Measurements from ENCODE around the gene SYT15B.
"Not testable (repeated sequence)": the region's sequence is repeated elsewhere in the genome, so short reads cannot be mapped to it uniquely, and the experiment has no call there.

Gene SYT15B

GRCh38 chr10:47763554-47764175 is at the start of gene SYT15B:
Gene SYT15B, minus strand, starts transcription at chr10:47763592. Its CDS starts 952 bp downstream, at chr10:47762640.
- H3K4me1 ChIP-seq (ENCODE audit: control insufficient read depth in 1 of 2, insufficient read depth in 2 of 2, low read length in 2 of 2); H3K27ac ChIP-seq (ENCODE audit: low read length); H3K27me3 ChIP-seq (ENCODE audit: low read depth, low read length); H3K4me3 ChIP-seq (ENCODE audit: low read depth in 1 of 2, low read length in 2 of 2); H3K9me3 ChIP-seq (ENCODE audit: control insufficient read depth in 1 of 2, low read length in 2 of 2); H3K36me3 ChIP-seq (ENCODE audit: control insufficient read depth in 1 of 2, insufficient read depth in 2 of 2, low read length in 2 of 2): not testable (repeated sequence)

- H3K27me3 ChIP-seq (ENCODE audit: low read depth, low read length); H3K9me3 ChIP-seq (ENCODE audit: control insufficient read depth in 1 of 2, low read length in 2 of 2); H3K4me1 ChIP-seq (ENCODE audit: control insufficient read depth in 1 of 2, insufficient read depth in 2 of 2, low read length in 2 of 2); H3K27ac ChIP-seq (ENCODE audit: low read length); H3K36me3 ChIP-seq (ENCODE audit: control insufficient read depth in 1 of 2, insufficient read depth in 2 of 2, low read length in 2 of 2); H3K4me3 ChIP-seq (ENCODE audit: low read depth in 1 of 2, low read length in 2 of 2): not testable (repeated sequence)
Measured at GRCh38 chr10:47779590-47779989, 16.2 kb upstream of the SYT15B start.

DNA sequence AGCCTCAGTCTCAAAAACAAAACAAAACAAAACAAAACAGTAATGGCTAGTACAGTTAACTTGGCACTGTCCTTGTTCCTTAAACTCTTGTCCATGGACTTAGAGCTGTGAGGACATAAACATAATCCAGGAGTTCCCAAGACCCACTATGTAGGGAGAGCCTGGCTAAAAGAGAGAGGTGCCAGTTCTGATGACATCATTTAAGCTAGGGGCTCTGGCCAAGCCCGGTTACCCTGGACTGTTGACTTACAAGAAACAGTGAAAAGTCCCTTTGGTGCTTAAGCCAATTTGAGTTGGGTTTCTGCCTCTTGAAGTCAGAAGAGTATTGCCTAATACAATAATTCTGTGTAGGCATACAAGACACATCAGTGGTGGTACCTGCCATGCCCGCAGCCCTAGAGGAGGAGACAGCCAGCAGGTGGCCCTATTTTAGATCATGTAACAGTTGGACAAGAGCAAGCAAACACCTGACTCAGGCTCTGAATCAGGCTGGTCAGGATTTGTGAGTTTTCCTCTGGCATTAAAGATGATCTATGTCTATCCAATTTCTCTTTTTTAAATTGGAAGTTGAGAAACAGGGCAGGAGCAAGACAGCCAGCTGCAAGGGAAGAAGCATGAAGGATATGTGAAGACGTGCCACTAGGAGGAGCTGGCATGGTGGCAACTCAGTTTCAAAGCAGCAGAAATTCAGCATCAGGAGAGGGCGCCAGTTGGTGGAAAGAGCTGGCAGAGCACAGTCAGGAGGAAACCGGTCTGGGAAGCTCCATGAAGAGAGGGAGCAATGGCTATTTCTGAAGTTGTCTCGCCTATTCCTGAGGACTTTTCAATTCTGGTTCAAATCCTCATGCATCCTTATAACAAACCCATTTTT is 12.2 kb upstream of the SYT15B start:
- not testable (repeated sequence) for H3K27me3 ChIP-seq (ENCODE audit: low read depth, low read length); H3K36me3 ChIP-seq (ENCODE audit: control insufficient read depth in 1 of 2, insufficient read depth in 2 of 2, low read length in 2 of 2); H3K4me3 ChIP-seq (ENCODE audit: low read depth in 1 of 2, low read length in 2 of 2); H3K27ac ChIP-seq (ENCODE audit: low read length); H3K9me3 ChIP-seq (ENCODE audit: control insufficient read depth in 1 of 2, low read length in 2 of 2); H3K4me1 ChIP-seq (ENCODE audit: control insufficient read depth in 1 of 2, insufficient read depth in 2 of 2, low read length in 2 of 2)

- not testable (repeated sequence) for H3K4me3 ChIP-seq (ENCODE audit: low read depth in 1 of 2, low read length in 2 of 2); H3K9me3 ChIP-seq (ENCODE audit: control insufficient read depth in 1 of 2, low read length in 2 of 2); H3K27me3 ChIP-seq (ENCODE audit: low read depth, low read length); H3K36me3 ChIP-seq (ENCODE audit: control insufficient read depth in 1 of 2, insufficient read depth in 2 of 2, low read length in 2 of 2); H3K4me1 ChIP-seq (ENCODE audit: control insufficient read depth in 1 of 2, insufficient read depth in 2 of 2, low read length in 2 of 2); H3K27ac ChIP-seq (ENCODE audit: low read length)
Measured at GRCh38 chr10:47770745-47771144, 7.4 kb upstream of the SYT15B start.

- H3K27me3 ChIP-seq (ENCODE audit: low read depth, low read length); H3K9me3 ChIP-seq (ENCODE audit: control insufficient read depth in 1 of 2, low read length in 2 of 2); H3K27ac ChIP-seq (ENCODE audit: low read length); H3K36me3 ChIP-seq (ENCODE audit: control insufficient read depth in 1 of 2, insufficient read depth in 2 of 2, low read length in 2 of 2); H3K4me1 ChIP-seq (ENCODE audit: control insufficient read depth in 1 of 2, insufficient read depth in 2 of 2, low read length in 2 of 2); H3K4me3 ChIP-seq (ENCODE audit: low read depth in 1 of 2, low read length in 2 of 2): not testable (repeated sequence)
Measured at GRCh38 chr10:47768578-47769115, 5.3 kb upstream of the SYT15B start.

DNA sequence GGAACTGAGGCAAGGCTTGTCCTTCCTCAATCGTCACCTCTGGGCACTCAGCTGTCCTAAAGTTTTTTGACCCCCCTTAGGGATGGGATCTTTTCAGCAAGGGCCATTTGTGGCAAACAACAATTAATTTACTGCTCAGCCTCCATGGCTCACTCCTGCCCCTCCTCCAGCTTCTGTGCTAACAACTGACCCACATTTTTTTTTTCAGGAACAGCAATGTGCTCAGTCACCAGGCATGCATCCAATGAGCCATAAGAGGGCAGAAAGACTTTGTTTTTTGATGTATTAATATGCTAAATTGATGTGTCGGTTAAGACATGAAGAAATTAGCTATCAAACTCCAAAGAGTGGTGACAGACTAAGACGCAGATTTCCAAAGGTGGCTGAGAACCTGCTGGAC is 4.7 kb upstream of the SYT15B start:
- not testable (repeated sequence) for H3K27me3 ChIP-seq (ENCODE audit: low read depth, low read length); H3K27ac ChIP-seq (ENCODE audit: low read length); H3K9me3 ChIP-seq (ENCODE audit: control insufficient read depth in 1 of 2, low read length in 2 of 2); H3K4me1 ChIP-seq (ENCODE audit: control insufficient read depth in 1 of 2, insufficient read depth in 2 of 2, low read length in 2 of 2); H3K4me3 ChIP-seq (ENCODE audit: low read depth in 1 of 2, low read length in 2 of 2); H3K36me3 ChIP-seq (ENCODE audit: control insufficient read depth in 1 of 2, insufficient read depth in 2 of 2, low read length in 2 of 2)

DNA sequence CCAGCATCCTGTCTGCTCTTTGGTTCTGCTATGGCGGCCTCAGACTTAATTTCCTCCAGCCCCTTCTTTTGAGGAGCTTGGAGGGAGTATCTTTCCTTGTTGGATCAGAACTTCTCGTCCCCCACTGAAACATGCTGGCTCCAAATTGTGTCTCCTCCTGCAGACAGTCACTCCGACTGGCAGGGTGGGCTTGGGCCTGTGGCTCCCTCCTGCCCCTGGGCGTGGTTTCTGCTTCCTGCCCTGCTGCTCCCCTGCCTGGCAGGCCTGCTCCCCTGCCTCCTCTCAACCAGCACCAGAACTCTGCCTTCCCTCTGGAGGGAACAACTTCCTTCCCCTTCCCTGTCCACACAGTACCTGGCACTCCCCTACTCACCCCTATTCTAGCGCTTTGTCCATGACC is 3.8 kb upstream of the SYT15B start:
- not testable (repeated sequence) for H3K36me3 ChIP-seq (ENCODE audit: control insufficient read depth in 1 of 2, insufficient read depth in 2 of 2, low read length in 2 of 2); H3K27me3 ChIP-seq (ENCODE audit: low read depth, low read length); H3K4me1 ChIP-seq (ENCODE audit: control insufficient read depth in 1 of 2, insufficient read depth in 2 of 2, low read length in 2 of 2)

GRCh38 chr10:47765232-47765631 is 1.8 kb upstream of the SYT15B start:
- not testable (repeated sequence) for H3K27ac ChIP-seq (ENCODE audit: low read length); H3K4me1 ChIP-seq (ENCODE audit: control insufficient read depth in 1 of 2, insufficient read depth in 2 of 2, low read length in 2 of 2); H3K4me3 ChIP-seq (ENCODE audit: low read depth in 1 of 2, low read length in 2 of 2); H3K9me3 ChIP-seq (ENCODE audit: control insufficient read depth in 1 of 2, low read length in 2 of 2); H3K36me3 ChIP-seq (ENCODE audit: control insufficient read depth in 1 of 2, insufficient read depth in 2 of 2, low read length in 2 of 2); H3K27me3 ChIP-seq (ENCODE audit: low read depth, low read length)

More for the DNA sequence above, 3.8 kb upstream of the SYT15B start:
- H3K4me3 ChIP-seq (ENCODE audit: low read depth in 1 of 2, low read length in 2 of 2); H3K27ac ChIP-seq (ENCODE audit: low read length); H3K9me3 ChIP-seq (ENCODE audit: control insufficient read depth in 1 of 2, low read length in 2 of 2): not testable (repeated sequence)

GRCh38 chr10:47762674-47763553 is 478 bp downstream of the SYT15B start:
- H3K27ac ChIP-seq (ENCODE audit: low read length): not testable (repeated sequence)

DNA sequence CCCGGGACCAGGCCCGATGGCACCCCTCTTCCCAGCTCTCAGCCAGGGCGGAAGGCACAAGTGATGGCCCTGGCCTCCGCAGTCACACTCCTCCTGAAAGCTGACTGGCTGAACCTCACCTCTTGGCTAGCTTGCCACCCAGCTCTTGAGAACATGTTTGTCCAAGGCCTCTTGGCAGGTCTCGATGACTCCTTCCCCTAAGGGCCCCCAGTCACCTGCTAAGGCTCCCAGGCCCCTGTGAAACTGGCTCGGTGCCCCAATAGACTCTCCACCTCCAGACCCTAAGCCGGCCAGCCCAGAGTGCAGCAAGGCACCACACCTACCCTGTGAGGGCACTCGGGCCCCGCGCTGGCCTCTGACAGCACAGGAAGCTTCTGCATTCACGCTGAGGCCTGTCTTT is 4.5 kb downstream of the SYT15B start:
- H3K27ac ChIP-seq (ENCODE audit: low read length); H3K4me3 ChIP-seq (ENCODE audit: low read depth in 1 of 2, low read length in 2 of 2); H3K9me3 ChIP-seq (ENCODE audit: control insufficient read depth in 1 of 2, low read length in 2 of 2); H3K27me3 ChIP-seq (ENCODE audit: low read depth, low read length); H3K4me1 ChIP-seq (ENCODE audit: control insufficient read depth in 1 of 2, insufficient read depth in 2 of 2, low read length in 2 of 2); H3K36me3 ChIP-seq (ENCODE audit: control insufficient read depth in 1 of 2, insufficient read depth in 2 of 2, low read length in 2 of 2): not testable (repeated sequence)

More at GRCh38 chr10:47762674-47763553, 478 bp downstream of the SYT15B start:
- not testable (repeated sequence) for H3K4me1 ChIP-seq (ENCODE audit: control insufficient read depth in 1 of 2, insufficient read depth in 2 of 2, low read length in 2 of 2); H3K9me3 ChIP-seq (ENCODE audit: control insufficient read depth in 1 of 2, low read length in 2 of 2); H3K36me3 ChIP-seq (ENCODE audit: control insufficient read depth in 1 of 2, insufficient read depth in 2 of 2, low read length in 2 of 2); H3K4me3 ChIP-seq (ENCODE audit: low read depth in 1 of 2, low read length in 2 of 2); H3K27me3 ChIP-seq (ENCODE audit: low read depth, low read length)

DNA sequence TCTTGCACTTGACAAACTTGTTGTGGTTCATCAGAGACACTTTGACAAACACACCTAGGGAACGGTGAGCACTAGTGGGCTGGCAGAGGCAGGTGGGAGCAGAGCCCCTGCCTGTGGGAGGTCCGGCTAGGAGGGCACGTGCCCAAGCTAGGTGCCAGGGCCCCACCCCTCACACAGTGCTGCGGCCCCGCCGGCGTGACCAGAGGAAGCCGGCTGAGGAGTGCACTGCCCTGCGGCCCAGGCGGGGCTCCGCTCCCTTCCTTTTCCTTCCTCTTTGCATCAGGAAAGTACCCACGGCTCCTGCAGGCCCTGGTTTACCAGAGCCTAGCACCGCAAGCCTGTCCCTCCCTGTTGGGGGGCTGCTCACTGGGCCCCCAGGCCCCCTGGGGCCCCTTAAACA is 7.2 kb downstream of the SYT15B start:
- not testable (repeated sequence) for H3K27ac ChIP-seq (ENCODE audit: low read length); H3K4me1 ChIP-seq (ENCODE audit: control insufficient read depth in 1 of 2, insufficient read depth in 2 of 2, low read length in 2 of 2); H3K4me3 ChIP-seq (ENCODE audit: low read depth in 1 of 2, low read length in 2 of 2); H3K27me3 ChIP-seq (ENCODE audit: low read depth, low read length); H3K9me3 ChIP-seq (ENCODE audit: control insufficient read depth in 1 of 2, low read length in 2 of 2); H3K36me3 ChIP-seq (ENCODE audit: control insufficient read depth in 1 of 2, insufficient read depth in 2 of 2, low read length in 2 of 2)
